H1 (cell line): Measurements from ENCODE around the gene PMEPA1. TPM values are rescaled to one million over a fixed set of nuclear protein-coding genes. Genes with fewer than 3 reads are reported as not detected.

ENCODE experiments used
- ASH2L ChIP-seq: fragments of 200-600, 300-600 bp; sonication (generic); IDR thresholded peaks from one replicate; pipeline ENCODE4 v1.7.1; 2017; ENCODE audit warnings: low read length
- E2F6 ChIP-seq: IDR thresholded peaks from 2 replicates; pipeline ENCODE4 v1.6.1; 2012; ENCODE audit warnings: inconsistent platforms
- HDAC6 ChIP-seq: IDR thresholded peaks from one replicate; pipeline ENCODE4 v1.7.1; 2012; ENCODE audit warnings: low read depth, mild to moderate bottlenecking, inconsistent platforms, low read length, moderate library complexity
- RNF2 ChIP-seq: fragments of 200-900, 300-1000 bp; sonication (generic); IDR thresholded peaks from 2 replicates; pipeline ENCODE4 v1.7.1; 2016; ENCODE audit warnings: borderline replicate concordance, low read depth, mild to moderate bottlenecking, antibody characterized with exemption, low read length; ENCODE audit not compliant: poor library complexity, severe bottlenecking; ENCODE audit errors: missing control alignments
- SIN3A ChIP-seq, 2 experiments: IDR thresholded peaks in 1 of 2; conservative IDR thresholded peaks in 1 of 2; 2 replicates each; pipeline ENCODE4 v1.6.1; 2011 to 2012; ENCODE audit warnings: low read length in 2 of 2, improper control_type of control experiment in 1 of 2, low read depth in 1 of 2, mild to moderate bottlenecking in 1 of 2
- SUZ12 ChIP-seq: fragments of 200-600 bp; sonication (generic); IDR thresholded peaks from 2 replicates; pipeline ENCODE4 v1.6.1; 2012; ENCODE audit warnings: mild to moderate bottlenecking, inconsistent platforms, low read length, moderate library complexity, mixed read lengths
- TAF1 ChIP-seq: IDR thresholded peaks from 2 replicates; pipeline ENCODE4 v1.6.1; 2011; ENCODE audit warnings: mild to moderate bottlenecking, low read depth, low read length
- polyA plus RNA-seq, 7 experiments: library from polyadenylated mRNA; depleted of rRNA in 3 of 7; stranded (reverse) in 5 of 7; unstranded in 2 of 7; fragments of >200 nt in 5 of 7; fragments of 200-250 nt in 2 of 7; gene quantifications; 1 replicate in 5 of 7; 2 replicates in 1 of 7; 4 replicates in 1 of 7; pipeline versions ENCODE4 v1.2.1 to v1.2.3, GENCODE V29; 2011 to 2013; ENCODE audit warnings: missing spikeins in 2 of 7, mixed read lengths in 2 of 7
- total RNA-seq: library from RNA; stranded (reverse); fragmentation: NEBNext Ultra II Directional; extraction: Animal tissue kit (Norgen Biotek cat#: 25700); gene quantifications from 2 replicates; pipeline ENCODE4 v1.2.1, GENCODE V29; 2021

PMEPA1 gene
- total and polyA plus RNA-seq, 2 of the 8 experiments (the other 6 are each of a cell fraction or from before 2014, with no cell fraction given), result 12.7 to 20.5 TPM

DNA sequence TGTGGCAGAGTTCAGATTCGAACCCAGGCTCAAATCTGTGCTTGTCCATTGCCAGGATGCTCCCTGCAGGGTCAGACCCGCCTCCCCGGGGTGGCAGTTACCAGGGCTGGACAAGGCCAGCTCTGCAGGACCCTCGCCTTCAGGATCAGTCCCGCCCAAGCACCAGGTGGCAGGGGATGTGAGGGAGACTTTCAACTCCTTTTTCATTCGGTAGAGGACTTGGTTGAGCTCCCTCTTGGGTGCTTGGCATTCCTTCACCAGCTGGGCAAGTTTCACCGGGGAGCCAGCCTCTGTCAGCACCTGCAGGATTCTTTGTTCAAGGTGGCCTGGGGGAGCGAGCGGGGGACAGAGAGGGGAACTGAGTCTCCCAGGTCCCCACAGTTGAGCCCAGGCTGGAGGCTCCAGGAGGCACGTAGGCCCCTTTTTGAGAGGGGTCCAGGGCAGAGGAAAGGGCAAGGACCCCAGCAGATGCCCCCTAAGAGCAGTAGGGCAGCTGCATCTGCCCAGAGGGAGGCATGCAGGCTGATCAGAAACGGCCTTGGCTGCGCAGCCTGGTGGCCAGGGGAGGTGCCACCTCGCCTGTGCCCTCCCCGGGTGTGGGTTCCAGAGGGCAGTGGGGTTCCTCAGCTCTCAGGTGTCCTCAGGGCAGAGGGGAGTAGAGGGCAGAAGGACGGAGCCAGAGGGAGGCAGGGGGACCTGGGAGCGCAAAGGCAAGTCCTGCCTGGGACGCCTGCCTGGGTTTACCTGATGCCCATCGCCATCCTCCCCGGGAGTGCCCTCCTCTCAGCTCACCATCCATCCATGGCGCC is 93.5 kb downstream of the PMEPA1 start (continued):
- TF ChIP-seq ASH2L, result no peak
- TF ChIP-seq E2F6, result no peak
- no peak for TF ChIP-seq SUZ12
- TF ChIP-seq HDAC6, result no peak
- no peak for TF ChIP-seq TAF1
- TF ChIP-seq RNF2, result no peak
- no peak for TF ChIP-seq SIN3A (conservative IDR thresholded peaks at IDR 0.05 in 1 of 2, IDR thresholded peaks at IDR 0.05 in 1 of 2; ENCODE audit: low read depth in 1 of 2, low read length in 2 of 2)
- TF ChIP-seq, all 59 proteins: peak for 0
